SIG-M5 (cell line): ENCODE results near the gene PFKL.
"Not testable (repeated sequence)": the region's sequence is repeated elsewhere in the genome, so short reads cannot be mapped to it uniquely, and the experiment has no call there.

Source experiments
- DNase-seq: peaks from one replicate; lab custom pipeline; 2025; lab: John Stamatoyannopoulos, UW

PFKL gene

GRCh38 chr21:44279354-44280260, 20.2 kb upstream of the PFKL start:
- DNase-seq: no peak

- no peak for DNase-seq
Measured at GRCh38 chr21:44281801-44282200, 18.1 kb upstream of the PFKL start.

- no peak for DNase-seq
Measured at GRCh38 chr21:44282370-44282769, 17.5 kb upstream of the PFKL start.

GRCh38 chr21:44283211-44283785, 16.6 kb upstream of the PFKL start:
- not testable (repeated sequence) for DNase-seq

GRCh38 chr21:44283948-44284347, 15.9 kb upstream of the PFKL start:
- no peak for DNase-seq

GRCh38 chr21:44285138-44285992, 14.5 kb upstream of the PFKL start, which contains the start of gene AIRE:
AIRE (plus strand) TSS chr21:44285876; CDS start chr21:44286007, 131 bp downstream.
- DNase-seq: no peak

- DNase-seq: no peak
Measured at GRCh38 chr21:44286086-44286715, 13.7 kb upstream of the PFKL start.

GRCh38 chr21:44286716-44287632, 12.9 kb upstream of the PFKL start:
- no peak for DNase-seq

- no peak for DNase-seq
Measured at GRCh38 chr21:44288251-44289110, 11.4 kb upstream of the PFKL start.

- no peak for DNase-seq
Measured at GRCh38 chr21:44289381-44290010, 10.4 kb upstream of the PFKL start.

- no peak for DNase-seq
Measured at GRCh38 chr21:44290327-44291077, 9.4 kb upstream of the PFKL start.

- no peak for DNase-seq
Measured at GRCh38 chr21:44291078-44291935, 8.5 kb upstream of the PFKL start.

- no peak for DNase-seq
Measured at GRCh38 chr21:44291936-44292811, 7.7 kb upstream of the PFKL start.

GRCh38 chr21:44292812-44293195, 7.0 kb upstream of the PFKL start:
- no peak for DNase-seq

GRCh38 chr21:44293551-44294231, 6.2 kb upstream of the PFKL start:
- DNase-seq: no peak
